DND-41 (cell line): Measurements from ENCODE around the gene AKAP6.
A peak's percentile ranks its signal among the peaks of the same experiment; 100 is the strongest.

Source experiments
- ATAC-seq: fragments of 200-7000 bp; cut with Tn5 transposase; 3 replicates; pipeline ENCODE4 v1.9.1; 2021; ENCODE audit warnings: low read depth; ENCODE audit not compliant: insufficient read depth
- DNase-seq: peaks from one replicate; pipeline ENCODE4 v3.0.0-alpha.2; 2020
- H2AFZ ChIP-seq: 2 replicates; pipeline ENCODE4 v1.6.0; 2012; ENCODE audit warnings: low read depth, low read length
- H3K27ac ChIP-seq: 2 replicates; pipeline ENCODE4 v1.5.1; 2012; ENCODE audit warnings: low read length, inconsistent platforms
- H3K27me3 ChIP-seq: fragments of 200-600 bp; sonication (generic); 2 replicates; pipeline ENCODE4 v1.6.0; 2012; ENCODE audit warnings: low read length, mild to moderate bottlenecking, inconsistent platforms; ENCODE audit not compliant: insufficient read depth, poor library complexity
- H3K36me3 ChIP-seq: 2 replicates; pipeline ENCODE4 v1.5.1; 2012; ENCODE audit warnings: low read length, inconsistent platforms; ENCODE audit not compliant: insufficient read depth
- H3K4me1 ChIP-seq: 2 replicates; pipeline ENCODE4 v1.5.1; 2012; ENCODE audit warnings: mild to moderate bottlenecking, low read length; ENCODE audit not compliant: insufficient read depth
- H3K4me2 ChIP-seq: 2 replicates; pipeline ENCODE4 v1.6.0; 2012; ENCODE audit warnings: mild to moderate bottlenecking, moderate library complexity, low read length, inconsistent platforms; ENCODE audit not compliant: insufficient read depth
- H3K4me3 ChIP-seq, 2 experiments: fragments of 200-600 bp in 1 of 2; shearing (Covaris generic) in 1 of 2; 2 replicates each; pipeline ENCODE4 v1.5.1; 2012 to 2016; ENCODE audit warnings: inconsistent platforms in 2 of 2, low read length in 2 of 2, mild to moderate bottlenecking in 2 of 2, low read depth in 1 of 2, moderate library complexity in 1 of 2
- H3K79me2 ChIP-seq: 2 replicates; pipeline ENCODE4 v1.6.0; 2012; ENCODE audit warnings: low read length, inconsistent platforms; ENCODE audit not compliant: insufficient read depth
- H3K9ac ChIP-seq: 2 replicates; pipeline ENCODE4 v1.6.0; 2012; ENCODE audit warnings: low read depth, mild to moderate bottlenecking, inconsistent platforms, low read length, moderate library complexity
- H3K9me3 ChIP-seq: 2 replicates; pipeline ENCODE4 v1.5.1; 2012; ENCODE audit warnings: low read length, moderate library complexity, mild to moderate bottlenecking, inconsistent platforms; ENCODE audit not compliant: insufficient read depth, severe bottlenecking
- H4K20me1 ChIP-seq: 2 replicates; pipeline ENCODE4 v1.6.0; 2012; ENCODE audit warnings: low read length; ENCODE audit not compliant: insufficient read depth
- EZH2 ChIP-seq: IDR thresholded peaks from 3 replicates; pipeline ENCODE4 v1.6.1; 2012; ENCODE audit warnings: borderline replicate concordance, low read depth, mild to moderate bottlenecking, moderate library complexity, low read length, inconsistent platforms; ENCODE audit not compliant: severe bottlenecking
- TF ChIP-seq, protein P1 (sequence below): IDR thresholded peaks from 2 replicates; pipeline ENCODE4 v1.5.1; 2012; ENCODE audit warnings: borderline replicate concordance, low read length, moderate library complexity, mild to moderate bottlenecking; ENCODE audit not compliant: poor library complexity, severe bottlenecking; ENCODE audit errors: extremely low read depth

AKAP6 gene

DNA sequence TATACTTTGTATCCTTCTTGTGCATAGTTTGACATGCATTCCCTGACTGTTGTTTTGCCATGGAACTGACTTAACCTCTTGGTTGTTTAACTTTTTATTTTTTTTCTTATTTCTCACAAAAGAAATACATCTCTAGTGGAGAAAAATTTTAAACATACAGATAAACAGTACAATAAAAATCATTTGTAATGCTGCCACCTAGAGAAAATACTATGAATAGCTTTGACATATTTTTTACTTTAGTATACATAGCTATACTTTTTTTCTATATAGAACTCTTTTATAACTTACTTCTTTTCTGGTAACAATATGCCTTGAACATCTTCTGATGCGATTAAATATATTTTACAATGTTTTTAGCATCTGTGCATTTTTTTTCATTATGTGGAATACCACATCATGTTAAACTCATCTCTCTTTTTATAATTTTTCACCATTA is 184.5 kb downstream of the AKAP6 start:
- no peaks in the 10 kb centered on the region for H3K36me3 ChIP-seq
- H3K9ac ChIP-seq: no peak overlapping the region
- H3K4me2 ChIP-seq: no peak overlapping the region
- no peaks in the 10 kb centered on the region for H3K79me2 ChIP-seq
- no peak overlapping the region for H2AFZ ChIP-seq
- no peaks in the 10 kb centered on the region for H3K9me3 ChIP-seq
- ATAC-seq (no peak), DNase-seq (no peak)
- H3K4me1 ChIP-seq: no peaks in the 10 kb centered on the region
- no peak overlapping the region for H3K27ac ChIP-seq
- H3K4me3 ChIP-seq: no peak overlapping the region
- H3K27me3 ChIP-seq: no peaks in the 10 kb centered on the region
- no peaks in the 10 kb centered on the region for H4K20me1 ChIP-seq
- TF ChIP-seq, protein P1, sequence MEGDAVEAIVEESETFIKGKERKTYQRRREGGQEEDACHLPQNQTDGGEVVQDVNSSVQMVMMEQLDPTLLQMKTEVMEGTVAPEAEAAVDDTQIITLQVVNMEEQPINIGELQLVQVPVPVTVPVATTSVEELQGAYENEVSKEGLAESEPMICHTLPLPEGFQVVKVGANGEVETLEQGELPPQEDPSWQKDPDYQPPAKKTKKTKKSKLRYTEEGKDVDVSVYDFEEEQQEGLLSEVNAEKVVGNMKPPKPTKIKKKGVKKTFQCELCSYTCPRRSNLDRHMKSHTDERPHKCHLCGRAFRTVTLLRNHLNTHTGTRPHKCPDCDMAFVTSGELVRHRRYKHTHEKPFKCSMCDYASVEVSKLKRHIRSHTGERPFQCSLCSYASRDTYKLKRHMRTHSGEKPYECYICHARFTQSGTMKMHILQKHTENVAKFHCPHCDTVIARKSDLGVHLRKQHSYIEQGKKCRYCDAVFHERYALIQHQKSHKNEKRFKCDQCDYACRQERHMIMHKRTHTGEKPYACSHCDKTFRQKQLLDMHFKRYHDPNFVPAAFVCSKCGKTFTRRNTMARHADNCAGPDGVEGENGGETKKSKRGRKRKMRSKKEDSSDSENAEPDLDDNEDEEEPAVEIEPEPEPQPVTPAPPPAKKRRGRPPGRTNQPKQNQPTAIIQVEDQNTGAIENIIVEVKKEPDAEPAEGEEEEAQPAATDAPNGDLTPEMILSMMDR: peak; percentile 50
- TF ChIP-seq EZH2: no peak

DNA sequence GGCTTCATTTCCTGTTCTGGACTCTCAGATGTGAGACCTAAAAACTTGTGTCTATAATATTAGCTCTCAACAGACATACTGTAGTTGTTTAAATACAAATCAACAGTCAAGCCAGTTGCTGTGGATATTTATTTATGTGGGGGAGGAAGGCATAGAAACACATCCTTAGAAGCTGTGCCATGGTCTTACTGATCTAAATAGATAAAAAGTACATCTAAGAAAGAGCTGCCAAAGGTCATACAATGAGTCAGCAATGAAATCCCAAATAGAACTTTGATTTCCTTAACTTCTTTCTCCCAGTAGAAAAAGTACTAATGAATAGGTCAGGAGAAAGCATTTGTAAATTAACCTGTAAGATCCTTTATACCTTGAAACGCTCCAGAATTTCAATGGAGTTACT is 185.1 kb downstream of the AKAP6 start:
- no peaks in the 10 kb centered on the region for H3K36me3 ChIP-seq
- DNase-seq: no peak
- TF ChIP-seq, protein P1: no peak
- no peak for TF ChIP-seq EZH2
- H3K4me3 ChIP-seq: no peak overlapping the region
- H3K27me3 ChIP-seq: no peaks in the 10 kb centered on the region
- H4K20me1 ChIP-seq: no peaks in the 10 kb centered on the region
- no peaks in the 10 kb centered on the region for H3K4me1 ChIP-seq
- H3K79me2 ChIP-seq: no peaks in the 10 kb centered on the region
- no peak overlapping the region for H2AFZ ChIP-seq
- no peak overlapping the region for H3K9ac ChIP-seq
- H3K4me2 ChIP-seq: no peak overlapping the region
- ATAC-seq: no peak
- no peaks in the 10 kb centered on the region for H3K9me3 ChIP-seq
- no peak overlapping the region for H3K27ac ChIP-seq

DNA sequence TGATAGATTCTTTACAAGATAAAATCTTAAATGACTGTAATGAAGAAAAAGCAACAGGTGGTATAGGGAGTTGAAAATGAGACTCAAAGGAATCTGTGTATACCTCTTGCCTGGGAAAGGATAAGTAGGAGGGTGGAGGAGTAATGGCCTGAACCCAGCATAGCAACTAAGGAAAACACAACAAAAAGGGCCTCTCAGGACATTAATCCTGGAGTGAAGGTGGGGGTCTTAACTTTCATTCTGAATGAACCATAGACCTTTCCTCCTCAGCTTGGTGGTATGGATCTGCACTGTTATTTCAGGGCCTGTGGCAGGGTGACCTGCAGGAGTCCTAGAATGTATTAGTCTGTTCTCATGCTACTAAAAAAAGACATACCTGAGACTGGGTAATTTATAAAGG is 185.6 kb downstream of the AKAP6 start:
- Histone ChIP-seq H3K79me2 (no peaks in the 10 kb centered on the region), H2AFZ (no peak overlapping the region), H3K27me3 (no peaks in the 10 kb centered on the region), H3K4me3 (no peak overlapping the region), H3K4me2 (no peak overlapping the region), H3K27ac (no peak overlapping the region), H4K20me1 (no peaks in the 10 kb centered on the region), H3K4me1 (no peaks in the 10 kb centered on the region), H3K9ac (no peak overlapping the region), H3K9me3 (no peaks in the 10 kb centered on the region), H3K36me3 (no peaks in the 10 kb centered on the region)
- ATAC-seq (no peak), DNase-seq (no peak)
- no peak for TF ChIP-seq EZH2
- TF ChIP-seq, protein P1: no peak
